Thyroid gland (tissue), 4 donors: ENCODE measurements around the gene PPIL1.
"Not testable (repeated sequence)": the region's sequence is repeated elsewhere in the genome, so short reads cannot be mapped to it uniquely, and the experiment has no call there.

Experiments used
- POLR2A ChIP-seq, 2 donors: fragments of 450-650 bp; IDR thresholded peaks; one replicate each; pipeline ENCODE4 v1.6.1; 2017; ENCODE audit warnings: antibody characterized with exemption in 2 of 2, mild to moderate bottlenecking in 2 of 2, moderate library complexity in 1 of 2
- TF ChIP-seq, protein P1 (sequence below), 6 experiments: fragments of 200-600 bp in 3 of 6; fragments of 450-650 bp in 3 of 6; sonication (generic) in 3 of 6; IDR thresholded peaks; one replicate each; pipeline ENCODE4 v1.5.1; 2016 to 2019; ENCODE audit warnings: antibody characterized with exemption in 6 of 6, mild to moderate bottlenecking in 2 of 6, inconsistent platforms in 1 of 6, moderate library complexity in 1 of 6

DNA sequence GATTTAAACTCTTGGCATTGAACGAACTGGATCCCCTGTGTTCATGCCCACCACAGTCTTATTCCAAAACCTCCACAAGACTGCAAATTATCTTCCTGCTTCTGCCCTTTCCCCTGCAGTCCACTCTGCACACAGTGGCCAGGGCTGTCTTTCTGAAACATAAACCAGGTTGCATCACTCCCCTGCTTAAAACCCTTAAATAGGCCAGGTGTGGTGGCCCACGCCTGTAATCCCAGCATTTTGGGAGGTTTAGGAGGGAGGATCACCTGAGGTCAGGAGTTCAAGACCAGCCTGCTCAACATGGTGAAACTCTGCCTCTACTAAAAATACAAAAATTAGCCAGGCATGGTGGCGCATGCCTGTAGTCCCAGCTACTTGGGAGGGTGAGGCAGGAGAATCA lies 61.6 kb downstream of the PPIL1 start:
- TF ChIP-seq, protein P1, sequence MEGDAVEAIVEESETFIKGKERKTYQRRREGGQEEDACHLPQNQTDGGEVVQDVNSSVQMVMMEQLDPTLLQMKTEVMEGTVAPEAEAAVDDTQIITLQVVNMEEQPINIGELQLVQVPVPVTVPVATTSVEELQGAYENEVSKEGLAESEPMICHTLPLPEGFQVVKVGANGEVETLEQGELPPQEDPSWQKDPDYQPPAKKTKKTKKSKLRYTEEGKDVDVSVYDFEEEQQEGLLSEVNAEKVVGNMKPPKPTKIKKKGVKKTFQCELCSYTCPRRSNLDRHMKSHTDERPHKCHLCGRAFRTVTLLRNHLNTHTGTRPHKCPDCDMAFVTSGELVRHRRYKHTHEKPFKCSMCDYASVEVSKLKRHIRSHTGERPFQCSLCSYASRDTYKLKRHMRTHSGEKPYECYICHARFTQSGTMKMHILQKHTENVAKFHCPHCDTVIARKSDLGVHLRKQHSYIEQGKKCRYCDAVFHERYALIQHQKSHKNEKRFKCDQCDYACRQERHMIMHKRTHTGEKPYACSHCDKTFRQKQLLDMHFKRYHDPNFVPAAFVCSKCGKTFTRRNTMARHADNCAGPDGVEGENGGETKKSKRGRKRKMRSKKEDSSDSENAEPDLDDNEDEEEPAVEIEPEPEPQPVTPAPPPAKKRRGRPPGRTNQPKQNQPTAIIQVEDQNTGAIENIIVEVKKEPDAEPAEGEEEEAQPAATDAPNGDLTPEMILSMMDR (IDR thresholded peaks at IDR 0.05), result not testable (repeated sequence)
- not testable (repeated sequence) for TF ChIP-seq POLR2A (IDR thresholded peaks at IDR 0.05)
